SH-SY5Y (cell line): ENCODE results near the gene CTCFL.

ENCODE experiments used
- GATA2 ChIP-seq: IDR thresholded peaks from 2 replicates; pipeline ENCODE4 v1.6.1; 2011; ENCODE audit warnings: mild to moderate bottlenecking, low read depth, low read length
- GATA3 ChIP-seq: IDR thresholded peaks from 2 replicates; pipeline ENCODE4 v1.6.1; 2011; ENCODE audit warnings: low read depth, mild to moderate bottlenecking, low read length, moderate library complexity

DNA sequence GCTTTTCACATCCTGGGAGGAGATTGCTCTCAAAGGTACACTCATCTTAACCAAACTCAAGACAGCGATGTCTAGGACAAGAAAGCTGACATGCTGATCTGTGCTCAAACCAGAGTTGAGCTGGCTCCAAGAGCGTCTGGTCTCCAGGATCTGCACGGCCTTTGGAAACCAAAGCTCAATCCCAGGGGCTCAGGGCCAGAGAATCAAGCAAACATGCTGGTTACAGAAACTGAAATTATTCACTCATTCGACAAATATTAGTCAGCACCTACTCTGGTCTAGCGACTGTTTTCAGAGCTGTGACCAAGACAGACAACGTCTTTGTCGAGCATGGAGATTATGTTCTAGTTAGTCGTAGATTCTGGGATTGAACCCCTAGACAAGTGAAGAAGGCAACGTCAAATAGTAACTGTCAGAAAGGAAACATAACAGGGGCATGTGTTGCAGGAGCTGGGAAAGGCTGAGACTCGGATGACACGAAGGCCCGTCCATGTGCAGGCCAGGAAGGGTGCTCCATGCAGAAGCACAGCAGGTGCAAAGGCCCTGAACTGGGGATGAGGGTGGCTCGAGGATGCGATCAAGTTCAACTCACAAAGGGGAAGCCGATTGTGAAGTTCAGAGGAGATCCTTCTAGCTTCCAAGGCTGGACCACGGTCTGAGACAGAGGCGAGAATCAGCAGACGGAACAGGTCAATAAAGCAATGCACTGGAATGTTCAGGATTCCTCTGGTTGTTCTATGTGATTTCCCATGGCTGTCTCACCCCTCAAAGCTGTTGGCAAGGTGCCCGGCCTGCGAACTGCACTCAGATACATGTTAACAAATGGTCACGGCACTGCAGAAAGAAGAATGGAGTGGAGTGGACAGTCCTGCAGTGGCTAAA lies 23.5 kb upstream of the CTCFL start:
- TF ChIP-seq GATA2 (no peak), GATA3 (no peak)
